GM18517 (cell line): Measurements from ENCODE around the gene SSU72.
"Not testable (repeated sequence)": the region's sequence is repeated elsewhere in the genome, so short reads cannot be mapped to it uniquely, and the experiment has no call there.

Experiments used
- ATAC-seq: cut with Tn5 transposase; IDR thresholded peaks from one replicate; pipeline ENCODE4 v1.9.1; 2021; ENCODE audit warnings: mild to moderate bottlenecking, moderate library complexity; ENCODE audit not compliant: unreplicated experiment

SSU72 gene

DNA sequence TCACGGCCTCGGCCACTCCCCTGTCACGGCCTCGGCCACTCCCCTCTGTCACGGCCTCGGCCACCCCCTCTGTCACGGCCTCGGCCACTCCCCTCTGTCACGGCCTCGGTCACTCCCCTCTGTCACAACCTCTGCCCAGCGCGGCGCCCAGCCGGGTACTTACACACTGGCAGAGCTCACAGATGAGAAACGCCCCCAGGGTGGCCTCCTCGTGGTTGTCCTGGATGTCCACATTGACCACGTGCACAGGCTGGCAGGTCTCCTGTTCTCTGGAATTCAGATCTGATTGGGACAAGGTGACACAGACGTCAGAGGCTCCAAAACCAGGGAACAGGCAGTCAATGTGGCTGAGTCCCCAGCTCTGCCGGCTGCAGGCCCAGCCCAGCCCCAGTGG, 31.0 kb downstream of the SSU72 start:
- no peak for ATAC-seq

DNA sequence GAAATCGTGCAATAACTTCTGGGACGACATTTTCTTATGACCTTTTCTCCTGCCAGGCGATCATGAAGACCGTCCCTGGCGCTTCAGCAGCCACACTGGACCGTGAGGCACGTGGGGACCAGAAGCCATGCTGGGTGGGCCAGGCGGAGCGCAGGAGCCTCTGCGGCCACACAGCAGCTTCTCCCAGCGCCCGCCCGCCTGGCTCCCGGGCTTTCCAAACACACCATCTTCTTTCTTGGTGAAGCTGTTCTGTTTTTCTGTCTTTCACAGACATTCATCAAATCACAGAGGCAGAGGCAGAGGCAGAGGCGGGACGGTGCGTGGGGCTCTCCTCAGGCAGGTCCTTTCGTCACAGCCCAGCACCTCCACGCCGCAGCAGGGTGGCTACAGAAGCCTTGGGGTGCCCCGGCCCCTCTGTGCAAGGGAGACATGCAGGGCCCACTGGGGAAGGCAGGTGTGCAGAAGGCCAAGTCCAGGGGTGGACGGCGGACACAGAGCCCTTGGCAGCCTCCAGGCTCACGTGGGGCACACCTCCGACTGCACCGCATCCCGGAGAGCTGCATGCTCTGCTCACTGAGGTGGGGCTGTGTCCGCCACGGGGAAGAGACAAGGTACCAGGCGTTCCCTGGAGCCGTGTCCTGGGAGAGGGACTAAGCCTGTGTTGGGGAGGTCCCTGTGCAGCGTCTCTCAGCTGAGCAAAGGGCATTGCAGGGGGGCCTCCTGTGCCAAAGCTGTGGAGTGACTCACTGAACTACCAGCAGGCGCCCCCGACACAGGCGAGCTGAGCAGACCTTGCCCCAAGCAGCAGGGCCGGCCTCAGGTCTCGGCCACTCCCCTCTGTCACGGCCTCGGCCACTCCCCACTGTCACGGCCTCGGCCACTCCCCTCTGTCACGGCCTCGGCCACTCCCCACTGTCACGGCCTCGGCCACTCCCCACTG, 31.6 kb downstream of the SSU72 start:
- no peak for ATAC-seq

DNA sequence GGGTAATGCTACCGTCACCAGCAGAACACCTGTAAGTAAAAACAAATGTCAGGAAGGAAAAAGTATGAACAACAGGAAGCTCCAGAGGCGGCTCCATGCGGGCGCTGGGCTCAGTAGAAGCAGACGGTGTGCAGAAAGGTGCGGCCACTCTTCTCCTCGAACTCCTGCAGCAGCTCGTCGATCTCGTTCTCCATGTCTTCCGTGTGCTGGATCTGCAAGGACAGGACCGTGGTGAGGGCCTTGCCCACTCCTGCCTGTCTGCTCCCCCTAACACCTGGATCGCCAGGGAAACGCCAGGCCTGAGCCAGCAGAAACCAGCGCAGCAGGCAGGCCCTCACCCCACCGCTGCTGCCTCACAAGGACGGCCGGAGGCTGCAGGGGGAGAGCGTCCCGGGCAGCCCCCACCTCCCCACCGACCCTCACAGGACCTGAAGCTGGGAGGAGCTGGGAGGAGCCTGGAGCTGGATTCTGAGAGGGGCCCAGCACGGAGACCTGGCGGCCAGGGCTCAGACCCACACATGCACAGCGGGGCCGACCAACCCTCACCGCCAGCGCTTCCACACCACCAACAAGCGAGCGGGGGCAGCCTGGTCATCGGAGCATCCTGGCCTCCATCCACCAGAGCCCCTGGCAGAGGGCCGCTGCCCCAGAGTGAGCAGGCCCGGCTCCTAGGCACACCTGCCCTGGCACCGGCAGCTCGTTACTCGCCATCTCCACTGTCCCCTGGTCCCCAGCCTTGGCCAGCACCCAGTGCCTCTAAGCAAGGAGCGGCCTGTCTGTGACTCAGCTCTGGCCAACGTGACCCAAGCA, 32.5 kb downstream of the SSU72 start:
- ATAC-seq, result no peak

DNA sequence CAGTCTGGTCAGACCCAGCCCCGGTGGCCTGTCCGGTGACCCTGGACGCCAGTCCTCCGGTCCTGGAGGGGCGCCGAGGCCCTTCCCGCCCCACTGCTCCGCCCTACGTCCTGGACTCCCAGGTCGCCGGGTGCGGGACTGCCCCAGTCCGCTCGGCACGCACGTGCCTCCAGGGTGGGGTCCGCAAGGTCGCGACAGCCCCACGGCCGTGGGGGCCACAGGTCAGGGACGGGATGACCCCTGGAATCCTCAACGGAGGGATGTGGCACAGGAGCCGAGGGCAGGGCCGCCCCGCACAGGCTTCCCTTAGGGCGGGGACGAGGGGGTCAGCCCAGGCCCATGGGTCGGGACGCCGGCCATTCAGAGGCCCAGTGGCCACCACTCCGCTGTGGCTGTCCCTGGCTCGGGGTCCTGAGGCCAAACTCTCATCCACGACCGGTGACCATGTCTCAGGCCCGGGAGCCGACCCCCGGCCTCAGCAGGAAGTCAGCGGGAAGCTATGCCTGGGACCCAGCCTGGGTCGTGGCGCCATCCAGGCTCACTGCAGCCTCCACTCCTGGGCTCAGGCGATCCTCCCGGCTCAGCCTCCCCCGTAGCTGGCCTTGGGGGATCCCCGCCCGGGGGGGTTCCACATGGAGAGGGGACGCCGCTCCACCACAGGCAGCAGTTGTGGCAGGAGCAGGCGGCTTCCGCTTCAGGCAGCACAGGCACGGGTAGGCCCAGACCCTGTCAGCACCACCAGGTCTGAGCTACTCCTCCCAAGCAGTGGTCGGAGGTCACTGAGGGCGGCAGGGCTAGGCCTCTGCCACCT, 33.6 kb downstream of the SSU72 start:
- ATAC-seq, result no peak

DNA sequence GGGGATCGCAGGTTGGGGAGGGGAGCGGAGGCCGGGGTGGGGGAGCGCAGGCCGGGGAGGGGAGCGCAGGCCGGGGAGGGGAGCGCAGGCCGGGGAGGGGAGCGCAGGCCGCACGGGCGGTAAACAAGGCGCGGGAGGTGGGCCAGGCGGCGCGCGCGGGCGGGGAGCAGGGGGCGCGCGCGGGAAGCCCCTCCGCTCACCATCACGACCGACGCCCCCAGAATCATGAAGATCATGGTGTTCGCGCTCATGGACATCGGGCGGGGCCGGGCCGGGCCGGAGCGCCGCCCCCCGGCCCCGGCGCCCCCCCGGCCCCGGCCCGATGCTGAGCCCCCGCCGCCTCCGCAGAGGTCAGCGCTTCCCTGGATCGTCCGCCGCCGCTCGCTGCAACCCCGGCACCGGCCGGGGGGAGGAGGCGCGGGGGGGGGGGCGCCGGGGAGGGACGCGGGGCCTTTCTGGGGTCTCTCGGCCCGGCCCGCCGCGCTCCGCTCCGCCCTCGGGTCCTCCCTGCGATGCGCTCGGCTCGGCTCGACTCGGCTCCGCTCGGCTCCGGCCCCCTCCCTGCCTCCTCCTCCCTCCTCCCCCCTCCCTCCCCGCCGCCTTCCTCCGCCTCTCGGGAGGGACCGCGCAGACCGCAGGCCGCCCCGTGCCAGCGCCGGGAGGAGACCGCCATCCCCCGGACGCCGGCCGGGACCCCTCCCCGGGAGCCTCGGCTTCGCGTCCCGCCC, 34.4 kb downstream of the SSU72 start, which contains the start of gene TMEM240:
TSS of gene TMEM240 (minus strand) at position 535 of the 728 bp plus-strand sequence. CDS start at position 257, 278 bp downstream.
- no peak for ATAC-seq

DNA sequence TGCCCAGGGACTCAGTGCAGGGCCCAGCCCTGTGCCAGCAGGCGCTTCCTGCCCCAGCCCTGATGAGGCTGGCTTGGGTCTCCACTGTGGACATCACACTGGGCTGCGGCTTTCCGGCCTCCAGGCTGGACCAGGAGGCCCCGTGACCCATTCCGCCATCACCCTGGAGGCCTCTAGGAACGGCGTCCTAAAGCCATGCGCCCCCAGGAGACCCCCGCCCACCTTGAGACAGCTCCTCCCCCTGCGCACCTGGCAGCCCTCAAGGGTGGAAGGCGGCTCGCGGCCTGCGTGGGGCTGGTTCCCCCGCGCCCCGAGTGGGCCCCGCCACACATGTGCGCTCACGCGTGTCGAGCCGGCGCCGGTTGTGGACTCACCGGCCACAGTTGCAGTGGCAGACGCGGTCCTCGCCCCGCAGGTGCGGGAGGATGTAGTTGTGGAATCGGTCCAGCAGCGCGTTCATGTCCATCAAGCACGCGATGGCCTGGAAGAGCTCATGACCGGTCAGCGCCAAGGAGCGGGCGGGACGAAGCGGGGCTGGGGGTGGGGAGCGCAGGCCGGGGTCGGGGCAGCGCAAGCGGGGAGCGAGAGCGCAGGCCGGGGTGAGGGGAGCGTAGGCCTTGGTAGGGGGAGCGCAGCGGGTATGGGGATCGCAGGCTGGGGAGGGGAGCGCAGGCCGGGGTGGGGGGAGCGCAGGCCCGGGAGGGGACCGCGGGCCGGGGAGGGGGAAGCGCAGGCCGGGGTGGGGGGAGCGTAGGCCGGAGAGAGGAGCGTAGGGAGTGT, 35.2 kb downstream of the SSU72 start:
- ATAC-seq, result no peak

DNA sequence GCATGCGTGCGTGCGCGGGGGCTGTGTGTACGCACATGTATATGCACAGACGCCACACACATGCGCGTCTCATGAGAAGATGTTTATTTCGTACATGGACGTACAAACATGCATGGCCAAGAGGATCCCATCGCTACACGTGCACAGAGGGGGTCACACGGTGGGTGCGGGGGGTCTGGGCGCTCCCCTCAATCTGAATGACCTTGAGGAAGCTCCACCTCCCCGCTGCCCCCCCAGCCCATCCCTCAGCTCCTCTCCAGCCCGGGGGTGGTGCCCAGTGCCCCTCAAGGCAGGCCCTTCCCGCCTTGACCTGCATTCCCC, 35.7 kb downstream of the SSU72 start:
- ATAC-seq, result no peak

DNA sequence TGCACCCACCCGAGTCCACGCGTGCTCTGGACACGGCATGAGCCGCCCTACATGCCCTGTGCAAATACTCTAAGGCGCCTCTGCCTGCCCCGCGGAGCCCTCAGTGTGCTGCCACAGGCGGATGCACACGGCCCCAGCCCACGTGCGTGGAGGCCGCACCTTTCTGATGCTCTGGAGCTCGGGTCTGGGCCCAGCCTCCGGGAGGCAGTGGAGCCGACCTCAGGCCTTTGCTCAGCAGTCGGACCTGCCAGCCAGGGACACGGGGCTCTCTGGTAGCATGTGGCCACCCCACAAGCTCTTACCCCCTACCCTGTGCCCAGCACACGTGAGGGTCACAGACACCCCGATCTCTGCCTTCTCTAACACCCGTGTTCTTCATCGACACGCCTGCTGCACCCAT, 36.3 kb downstream of the SSU72 start:
- no peak for ATAC-seq

DNA sequence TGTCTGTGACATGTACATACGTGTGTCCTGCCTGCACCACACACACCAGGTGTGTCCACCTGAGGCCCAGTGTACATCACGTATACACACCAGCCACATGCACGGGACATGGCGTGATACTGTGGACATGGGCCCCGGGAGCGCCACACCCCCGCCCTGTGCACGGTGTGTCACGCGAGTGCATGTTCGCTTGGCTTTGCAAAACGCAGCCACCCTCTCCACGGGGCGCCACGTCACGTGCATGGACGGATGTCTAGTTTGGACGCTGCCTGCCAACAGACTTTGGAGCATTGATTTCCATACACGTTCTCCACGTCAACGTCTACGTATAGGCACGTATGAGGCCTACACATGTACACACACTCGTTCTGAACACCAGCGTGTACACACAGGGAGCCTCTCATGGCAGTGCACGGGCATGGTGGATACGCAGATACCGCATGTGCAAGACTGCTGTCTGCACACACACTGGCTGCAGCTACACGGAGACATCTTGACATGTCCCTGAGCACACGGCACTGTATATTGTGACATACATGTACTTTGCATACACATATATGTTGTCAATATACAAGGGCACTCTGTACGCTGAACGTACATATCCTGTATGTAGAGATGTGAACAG, 36.9 kb downstream of the SSU72 start:
- ATAC-seq, result no peak

DNA sequence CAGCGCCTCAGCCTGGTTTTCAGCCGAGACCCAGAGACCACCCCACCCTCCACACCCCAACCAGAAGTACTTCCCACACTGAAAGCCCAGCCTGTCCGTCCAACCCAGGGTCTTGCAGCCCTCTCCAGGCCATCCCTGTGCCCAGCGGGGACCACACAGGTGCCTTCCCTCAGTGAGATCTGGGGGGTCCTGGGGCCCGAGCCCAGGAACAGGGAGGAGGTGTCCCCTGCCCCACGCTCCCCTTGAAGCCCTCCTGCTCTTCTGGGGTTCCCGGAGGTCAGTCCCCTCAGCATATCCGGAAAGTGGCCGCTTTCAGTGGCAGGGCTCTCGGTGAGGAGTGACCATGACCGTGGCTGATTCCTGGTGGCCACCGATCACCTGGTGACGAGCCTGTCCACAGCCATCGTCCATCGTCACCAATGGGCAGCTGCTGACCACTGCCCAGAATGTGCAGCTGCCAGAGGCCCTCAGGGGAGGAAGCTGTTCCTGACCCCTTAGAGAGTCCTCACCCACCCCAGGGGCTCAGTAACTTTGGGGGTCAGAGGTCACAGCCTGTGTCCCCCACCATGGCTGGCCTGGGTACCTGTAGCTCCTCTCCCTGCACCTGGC, 37.6 kb downstream of the SSU72 start:
- no peak for ATAC-seq

DNA sequence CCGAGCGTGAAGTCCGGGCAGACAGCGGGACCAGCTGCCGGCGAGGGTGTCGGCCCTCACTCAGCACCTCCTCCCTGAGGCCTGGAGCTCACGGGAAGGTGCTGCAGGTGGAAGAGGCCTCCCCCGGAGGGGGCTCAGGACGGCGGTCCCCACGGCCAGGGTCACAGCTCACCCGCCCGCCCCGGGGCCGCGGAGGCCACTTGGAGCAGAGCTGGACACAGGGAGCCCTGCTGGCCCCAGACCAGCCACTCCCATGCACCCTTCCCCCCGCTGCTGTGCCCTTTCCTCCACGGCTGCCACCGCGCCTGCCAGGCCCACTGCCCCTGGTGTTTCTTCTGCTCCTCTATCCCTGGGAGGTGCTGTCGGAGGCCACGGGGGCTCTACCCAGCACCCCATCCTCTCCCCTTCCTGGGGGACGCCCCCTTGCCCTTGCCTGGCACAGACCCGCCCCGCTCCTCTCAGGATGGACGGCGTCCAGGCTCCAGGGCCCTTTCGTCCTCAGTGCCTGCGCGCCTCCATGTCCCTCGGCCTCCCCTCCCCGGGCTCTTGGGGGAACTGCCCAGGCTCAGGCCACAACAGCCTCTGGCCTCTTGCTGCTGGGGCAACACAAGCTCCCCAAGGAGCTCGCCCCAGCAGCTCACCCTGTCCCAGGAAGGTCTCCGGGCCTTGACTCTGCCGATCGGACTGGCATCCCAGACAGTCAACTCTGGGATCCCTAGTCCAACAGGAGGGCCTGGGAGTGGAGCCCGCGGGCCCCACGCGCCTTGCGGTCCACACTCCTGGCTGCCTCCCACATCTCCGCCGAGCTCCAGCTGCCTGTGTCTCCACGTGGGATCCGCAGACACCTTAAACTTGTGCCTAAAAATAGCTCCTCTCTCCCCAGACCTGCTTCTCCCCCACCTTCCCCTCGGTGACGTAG, 38.4 kb downstream of the SSU72 start:
- no peak for ATAC-seq

DNA sequence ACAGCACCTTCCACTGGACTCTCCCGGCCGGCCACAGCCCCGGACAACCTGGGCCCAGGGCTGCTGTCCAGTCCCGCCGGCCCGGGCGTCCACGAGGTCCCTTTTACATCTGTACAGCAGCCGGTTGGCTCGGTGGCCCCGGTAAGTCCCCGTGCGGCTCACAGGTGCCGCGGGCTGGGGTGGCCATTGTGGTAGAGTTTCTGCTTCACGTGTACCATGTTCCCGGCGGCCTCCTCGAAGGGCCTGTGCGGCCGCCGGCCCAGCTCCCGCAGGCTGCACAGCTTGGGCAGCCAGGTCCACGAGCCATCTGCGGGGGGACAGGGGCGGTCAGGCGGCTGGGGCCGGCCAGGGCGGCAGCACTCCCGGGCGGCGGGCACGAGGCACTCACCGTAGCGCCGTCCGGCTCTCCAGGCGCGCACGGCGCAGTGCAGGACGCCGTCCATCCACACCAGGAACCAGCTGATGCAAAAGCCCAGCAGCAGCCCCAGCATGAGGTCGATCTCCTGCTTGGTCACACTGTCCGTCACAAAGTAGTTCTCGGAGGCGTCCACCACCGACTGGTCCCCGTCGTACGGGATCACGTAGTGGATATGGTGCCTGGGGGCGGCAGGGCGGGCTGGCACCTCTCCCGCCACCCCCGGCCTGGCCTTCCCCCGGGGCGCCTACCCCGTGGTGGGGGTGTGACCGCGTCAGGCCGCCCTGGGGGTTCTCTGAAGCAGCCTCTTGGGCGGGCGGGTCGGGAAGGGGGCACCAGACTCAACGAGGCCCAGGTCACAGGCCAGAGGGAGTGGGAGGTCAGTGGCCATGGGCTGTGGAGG, 39.3 kb downstream of the SSU72 start:
- ATAC-seq, result no peak

DNA sequence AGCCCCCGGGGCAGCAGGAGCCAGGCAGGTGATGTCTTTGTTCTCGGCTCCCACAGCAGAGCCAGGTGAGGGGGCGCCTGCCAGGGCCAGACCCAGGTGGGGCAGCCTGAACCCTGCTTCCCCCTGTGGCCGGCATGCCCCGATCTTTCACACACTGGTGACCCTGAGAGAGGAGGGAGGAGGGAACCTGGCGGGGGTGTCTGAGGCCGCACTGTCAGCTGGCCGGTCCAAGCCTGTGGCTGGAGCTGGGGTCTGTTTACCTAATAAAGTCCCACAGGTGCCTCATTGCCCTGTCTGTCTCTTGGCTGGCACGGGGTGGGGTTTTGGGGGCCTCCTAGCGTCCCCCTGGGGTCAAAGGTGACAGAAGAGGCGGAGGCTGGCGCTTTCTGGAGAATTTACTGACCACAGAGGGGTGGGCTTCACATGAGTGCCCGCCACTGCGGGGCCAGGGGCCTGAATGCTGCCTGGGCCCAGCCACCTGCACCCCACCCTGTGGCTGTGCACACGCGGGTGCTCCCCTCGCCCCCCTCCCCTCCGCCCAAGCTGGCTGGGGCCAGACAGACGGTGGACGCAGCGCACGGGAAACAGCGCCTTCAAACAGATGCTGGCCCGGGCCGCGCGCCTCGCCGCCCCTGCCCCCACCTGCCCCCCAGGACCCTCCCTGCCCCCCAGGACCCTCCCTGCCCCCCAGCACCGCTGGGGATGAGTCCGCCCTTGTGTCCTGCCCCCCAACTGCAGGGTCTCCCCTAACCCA, 40.1 kb downstream of the SSU72 start:
- no peak for ATAC-seq

DNA sequence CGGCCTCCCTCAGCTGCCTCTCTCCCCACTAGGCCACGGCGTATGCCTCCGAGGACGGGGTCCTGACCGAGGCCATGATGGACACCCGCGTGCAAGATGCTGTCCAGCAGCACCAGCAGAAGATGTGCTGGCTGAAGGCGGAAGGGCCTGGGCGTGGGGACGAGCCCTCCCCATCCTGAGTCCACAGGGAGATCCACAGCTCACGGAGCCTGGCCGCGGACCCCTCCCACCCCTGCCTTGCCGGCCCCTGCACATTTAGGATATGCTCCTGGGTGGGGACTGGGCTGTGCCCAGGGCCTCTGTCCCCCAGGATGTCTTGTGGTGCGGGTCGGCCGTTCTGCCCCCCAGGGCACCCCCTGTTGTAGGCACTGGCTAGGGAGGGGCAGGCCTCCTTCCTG, 40.8 kb downstream of the SSU72 start:
- ATAC-seq, result not testable (repeated sequence)

DNA sequence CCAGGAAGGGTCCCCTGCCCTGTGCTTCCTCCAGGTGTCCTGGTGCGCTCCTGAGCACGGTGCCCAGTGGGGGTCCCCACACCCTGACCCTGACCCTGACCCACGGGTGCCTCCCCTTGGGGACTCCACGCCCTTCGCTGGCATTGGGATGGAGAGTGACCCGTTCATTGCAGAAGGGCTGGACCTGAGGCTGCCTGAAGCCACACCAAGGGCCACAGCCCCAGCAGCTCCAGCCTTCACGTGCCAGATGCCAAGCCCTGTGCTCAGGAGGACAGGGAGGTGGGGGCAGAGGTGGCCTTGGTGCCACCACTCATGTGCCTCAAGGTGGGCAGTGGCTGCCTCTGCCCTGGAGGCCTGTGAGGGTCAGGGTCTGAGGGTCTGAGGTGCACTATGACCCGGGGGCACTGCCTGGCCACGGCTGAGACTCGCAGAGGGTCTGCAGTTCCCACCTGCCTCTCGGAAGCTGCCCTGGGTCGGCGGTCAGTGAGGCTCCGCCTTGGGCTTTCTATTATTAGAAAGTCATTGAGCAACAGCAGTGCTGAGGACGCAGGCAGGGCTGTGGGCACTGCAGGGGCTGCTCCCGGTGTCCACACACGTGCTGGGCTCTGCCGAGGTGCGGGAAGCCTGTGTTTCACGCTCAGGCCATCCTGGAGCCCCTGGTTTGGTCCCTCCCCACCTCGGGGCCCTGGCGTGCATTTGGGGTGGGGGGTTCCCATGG, 41.3 kb downstream of the SSU72 start:
- ATAC-seq, result not testable (repeated sequence)

DNA sequence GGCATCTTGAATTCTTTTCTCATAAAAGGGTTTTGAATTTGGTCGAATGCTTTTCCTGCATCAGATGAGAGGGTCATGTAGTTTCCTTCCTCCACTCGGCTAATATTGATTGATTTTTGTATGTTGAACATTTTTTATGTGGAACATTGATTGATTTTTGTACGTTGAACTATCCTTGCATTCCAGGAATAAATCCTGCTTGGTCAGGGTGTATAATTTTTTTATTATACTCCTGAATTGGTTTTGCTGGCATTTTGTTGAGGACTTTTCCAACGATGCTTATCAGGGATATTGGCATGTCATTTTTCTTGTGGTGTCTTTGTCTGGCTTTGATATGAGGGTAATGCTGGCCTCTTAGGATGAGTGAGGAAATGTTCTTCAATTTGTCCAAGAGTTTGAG, 42.7 kb downstream of the SSU72 start:
- ATAC-seq, result no peak
